ENCODE measurements around the gene C19orf73. TPM values are rescaled to one million over a fixed set of nuclear protein-coding genes. Genes with fewer than 3 reads are reported as not detected.
A peak's percentile ranks its signal among the peaks of the same experiment; 100 is the strongest.

C19orf73 gene
- total RNA-seq, 1 donor, result 0.54 TPM

DNA sequence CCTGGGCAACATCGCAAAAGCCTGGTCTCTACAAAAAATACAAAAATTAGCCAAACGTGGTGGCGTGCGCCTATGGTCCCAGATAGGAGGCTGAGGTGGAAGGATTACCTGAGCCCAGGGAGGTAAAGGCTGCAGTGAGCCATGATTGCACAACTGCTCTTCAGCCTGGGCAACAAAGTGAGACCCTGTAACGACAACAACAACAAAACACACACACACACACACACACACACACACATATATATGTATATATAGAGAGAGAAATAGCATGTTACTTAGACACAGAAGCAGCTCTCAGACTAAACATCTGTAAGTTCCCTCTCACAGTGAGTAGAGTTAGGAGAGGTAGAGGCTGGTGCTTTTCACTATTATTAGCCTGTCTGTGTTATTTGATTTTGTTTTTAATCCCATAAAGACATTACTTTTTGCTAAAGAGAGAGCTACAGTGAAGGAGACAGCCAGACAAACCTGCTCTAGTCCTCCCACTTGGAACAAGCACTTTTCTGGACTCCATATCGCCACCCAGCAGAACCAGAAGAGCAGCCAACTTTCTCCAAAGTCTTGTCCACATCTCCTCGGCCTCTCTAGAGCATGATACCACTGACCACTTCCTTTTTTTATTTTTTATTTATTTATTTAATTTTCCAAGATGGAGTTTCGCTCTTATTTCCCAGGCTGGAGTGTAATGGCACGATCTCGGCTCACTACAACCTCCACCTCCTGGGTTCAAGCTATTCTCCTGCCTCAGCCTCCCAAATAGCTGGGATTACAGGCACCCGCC lies 7.5 kb downstream of the C19orf73 start:
- DNase-seq (ENCODE audit: low read depth), result no peak
- TF ChIP-seq, protein P1, sequence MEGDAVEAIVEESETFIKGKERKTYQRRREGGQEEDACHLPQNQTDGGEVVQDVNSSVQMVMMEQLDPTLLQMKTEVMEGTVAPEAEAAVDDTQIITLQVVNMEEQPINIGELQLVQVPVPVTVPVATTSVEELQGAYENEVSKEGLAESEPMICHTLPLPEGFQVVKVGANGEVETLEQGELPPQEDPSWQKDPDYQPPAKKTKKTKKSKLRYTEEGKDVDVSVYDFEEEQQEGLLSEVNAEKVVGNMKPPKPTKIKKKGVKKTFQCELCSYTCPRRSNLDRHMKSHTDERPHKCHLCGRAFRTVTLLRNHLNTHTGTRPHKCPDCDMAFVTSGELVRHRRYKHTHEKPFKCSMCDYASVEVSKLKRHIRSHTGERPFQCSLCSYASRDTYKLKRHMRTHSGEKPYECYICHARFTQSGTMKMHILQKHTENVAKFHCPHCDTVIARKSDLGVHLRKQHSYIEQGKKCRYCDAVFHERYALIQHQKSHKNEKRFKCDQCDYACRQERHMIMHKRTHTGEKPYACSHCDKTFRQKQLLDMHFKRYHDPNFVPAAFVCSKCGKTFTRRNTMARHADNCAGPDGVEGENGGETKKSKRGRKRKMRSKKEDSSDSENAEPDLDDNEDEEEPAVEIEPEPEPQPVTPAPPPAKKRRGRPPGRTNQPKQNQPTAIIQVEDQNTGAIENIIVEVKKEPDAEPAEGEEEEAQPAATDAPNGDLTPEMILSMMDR (IDR thresholded peaks at IDR 0.05; ENCODE audit: insufficient read depth, low read length), result no peak
- no peak overlapping the region for H3K4me3 ChIP-seq (ENCODE audit: low read depth, low read length)

DNA sequence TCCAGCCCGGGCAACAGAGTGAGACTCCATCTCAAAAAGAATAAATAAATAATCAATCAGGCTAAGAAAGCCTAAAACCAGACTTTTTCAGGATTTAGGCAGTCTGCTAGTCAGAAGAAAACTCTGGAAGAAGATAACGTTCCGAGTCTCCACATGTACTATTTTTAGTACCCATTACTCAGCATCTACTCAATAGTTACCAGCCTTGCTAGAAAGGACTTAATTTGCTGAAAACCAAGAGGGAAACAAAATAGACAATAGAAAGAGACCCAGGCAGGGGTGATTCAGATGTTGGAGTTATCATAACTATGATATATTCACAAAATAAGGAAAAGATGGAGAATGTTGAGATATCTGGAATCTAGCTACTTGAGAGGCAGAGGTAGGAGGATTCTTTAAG lies 8.4 kb downstream of the C19orf73 start:
- DNase-seq (ENCODE audit: low read depth), result peak; percentile 80
- no peak overlapping the region for H3K4me3 ChIP-seq (ENCODE audit: low read depth, low read length)
- TF ChIP-seq, protein P1 (IDR thresholded peaks at IDR 0.05; ENCODE audit: insufficient read depth, low read length), result no peak

GRCh38 chr19:49109569-49110233 lies 9.2 kb downstream of the C19orf73 start:
- no peak for DNase-seq (ENCODE audit: low read depth)
- no peak overlapping the region for H3K4me3 ChIP-seq (ENCODE audit: low read depth, low read length)
- TF ChIP-seq, protein P1 (IDR thresholded peaks at IDR 0.05; ENCODE audit: insufficient read depth, low read length), result no peak

GRCh38 chr19:49109051-49109450 lies 9.9 kb downstream of the C19orf73 start:
- TF ChIP-seq, protein P1 (IDR thresholded peaks at IDR 0.05; ENCODE audit: insufficient read depth, low read length), result no peak
- H3K4me3 ChIP-seq (ENCODE audit: low read depth, low read length), result no peak overlapping the region
- DNase-seq (ENCODE audit: low read depth), result no peak

DNA sequence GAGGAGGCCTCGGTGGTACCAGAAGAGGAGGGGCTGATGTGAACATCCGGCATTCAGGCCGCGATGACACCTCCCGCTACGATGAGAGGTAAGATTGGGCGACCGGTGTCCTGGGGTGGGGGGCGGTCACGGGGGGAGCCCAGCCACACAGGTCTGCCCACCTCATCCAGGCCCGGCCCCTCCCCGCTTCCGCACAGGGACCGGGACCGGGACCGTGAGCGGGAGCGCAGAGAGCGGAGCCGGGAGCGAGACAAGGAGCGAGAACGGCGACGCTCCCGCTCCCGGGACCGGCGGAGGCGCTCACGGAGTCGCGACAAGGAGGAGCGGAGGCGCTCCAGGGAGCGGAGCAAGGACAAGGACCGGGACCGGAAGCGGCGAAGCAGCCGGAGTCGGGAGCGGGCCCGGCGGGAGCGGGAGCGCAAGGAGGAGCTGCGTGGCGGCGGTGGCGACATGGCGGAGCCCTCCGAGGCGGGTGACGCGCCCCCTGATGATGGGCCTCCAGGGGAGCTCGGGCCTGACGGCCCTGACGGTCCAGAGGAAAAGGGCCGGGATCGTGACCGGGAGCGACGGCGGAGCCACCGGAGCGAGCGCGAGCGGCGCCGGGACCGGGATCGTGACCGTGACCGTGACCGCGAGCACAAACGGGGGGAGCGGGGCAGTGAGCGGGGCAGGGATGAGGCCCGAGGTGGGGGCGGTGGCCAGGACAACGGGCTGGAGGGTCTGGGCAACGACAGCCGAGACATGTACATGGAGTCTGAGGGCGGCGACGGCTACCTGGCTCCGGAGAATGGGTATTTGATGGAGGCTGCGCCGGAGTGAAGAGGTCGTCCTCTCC lies 11.1 kb downstream of the C19orf73 start:
- DNase-seq (ENCODE audit: low read depth), result no peak
- H3K4me3 ChIP-seq (ENCODE audit: low read depth, low read length), result no peak overlapping the region
- TF ChIP-seq, protein P1 (IDR thresholded peaks at IDR 0.05; ENCODE audit: insufficient read depth, low read length), result no peak

- TF ChIP-seq, protein P1 (IDR thresholded peaks at IDR 0.05; ENCODE audit: insufficient read depth, low read length), result peak; percentile 79
- H3K4me3 ChIP-seq (ENCODE audit: low read depth, low read length), result no peak overlapping the region
- peak; percentile 41 for DNase-seq (ENCODE audit: low read depth)
These were observed 12.3 kb downstream of the C19orf73 start for GRCh38 chr19:49106648-49107135.

Measured in fibroblast of the aortic adventitia (primary cell).